ENCODE results near the gene PDK2. TPM values are rescaled to one million over a fixed set of nuclear protein-coding genes. Genes with fewer than 3 reads are reported as not detected.

The PDK2 gene
- total RNA-seq, 4 donors from 2014 or later, result 33.2 to 114 (median 69.6) TPM

- TF ChIP-seq EP300 (IDR thresholded peaks at IDR 0.05) (no peak), POLR2A (IDR thresholded peaks at IDR 0.05) (no peak), CTCF (IDR thresholded peaks at IDR 0.05) (no peak), POLR2AphosphoS5 (IDR thresholded peaks at IDR 0.05) (no peak)
- Histone ChIP-seq H3K4me1 (peaks cover 42% of the 10 kb centered on the region), H3K36me3 (peaks cover 29% of the 10 kb centered on the region), H3K4me3 (no peak overlapping the region), H3K27me3 (peaks cover 25% of the 10 kb centered on the region), H3K27ac (no peak overlapping the region), H3K9me3 (no peaks in the 10 kb centered on the region)
- WGBS, result 63% methylated on average over 2 of the region's 6 CpGs
- no peak for DNase-seq (ENCODE audit: low spot score in 2 of 2)
Observed at GRCh38 chr17:50132104-50132794, 37.1 kb downstream of the PDK2 start.

- TF ChIP-seq CTCF (IDR thresholded peaks at IDR 0.05), result no peak
- no peak for TF ChIP-seq EP300 (IDR thresholded peaks at IDR 0.05)
- TF ChIP-seq POLR2A (IDR thresholded peaks at IDR 0.05), result no peak
- TF ChIP-seq POLR2AphosphoS5 (IDR thresholded peaks at IDR 0.05), result no peak
Observed at GRCh38 chr17:50133028-50133768, 38.0 kb downstream of the PDK2 start.

GRCh38 chr17:50133769-50134099 lies 38.6 kb downstream of the PDK2 start:
- H3K27ac ChIP-seq, result no peak overlapping the region
- H3K4me1 ChIP-seq, result peaks cover 38% of the 10 kb centered on the region
- peaks cover 44% of the 10 kb centered on the region for H3K36me3 ChIP-seq
- DNase-seq (ENCODE audit: low spot score in 2 of 2), result no peak
- no peaks in the 10 kb centered on the region for H3K9me3 ChIP-seq
- WGBS, result 31% methylated on average over 14 of the region's 16 CpGs
- TF ChIP-seq EP300 (IDR thresholded peaks at IDR 0.05) (no peak), POLR2A (IDR thresholded peaks at IDR 0.05) (no peak), POLR2AphosphoS5 (IDR thresholded peaks at IDR 0.05) (no peak), CTCF (IDR thresholded peaks at IDR 0.05) (no peak)
- peaks cover 17% of the 10 kb centered on the region for H3K27me3 ChIP-seq
- no peak overlapping the region for H3K4me3 ChIP-seq

More at GRCh38 chr17:50133028-50133768, 38.0 kb downstream of the PDK2 start:
- H3K27me3 ChIP-seq, result peaks cover 21% of the 10 kb centered on the region
- no peak overlapping the region for H3K4me3 ChIP-seq
- H3K9me3 ChIP-seq, result no peaks in the 10 kb centered on the region
- H3K36me3 ChIP-seq, result peaks cover 39% of the 10 kb centered on the region
- no peak for DNase-seq (ENCODE audit: low spot score in 2 of 2)
- H3K4me1 ChIP-seq, result peaks cover 42% of the 10 kb centered on the region
- no peak overlapping the region for H3K27ac ChIP-seq
- WGBS, result 59% methylated on average over 7 of the region's 7 CpGs

GRCh38 chr17:50134206-50135110 lies 39.3 kb downstream of the PDK2 start:
- peaks cover 30% of the 10 kb centered on the region for H3K4me1 ChIP-seq
- peaks cover 9% of the 10 kb centered on the region for H3K27me3 ChIP-seq
- 66% methylated on average over 16 of the region's 16 CpGs for WGBS
- H3K36me3 ChIP-seq, result peaks cover 51% of the 10 kb centered on the region
- H3K9me3 ChIP-seq, result no peaks in the 10 kb centered on the region
- H3K27ac ChIP-seq, result no peak overlapping the region
- DNase-seq (ENCODE audit: low spot score in 2 of 2), result no peak
- TF ChIP-seq POLR2AphosphoS5 (IDR thresholded peaks at IDR 0.05) (no peak), CTCF (IDR thresholded peaks at IDR 0.05) (no peak), EP300 (IDR thresholded peaks at IDR 0.05) (no peak), POLR2A (IDR thresholded peaks at IDR 0.05) (no peak)
- H3K4me3 ChIP-seq, result no peak overlapping the region
